Measurements from ENCODE around the gene CPTP. TPM values are rescaled to one million over a fixed set of nuclear protein-coding genes. Genes with fewer than 3 reads are reported as not detected.

The CPTP gene
- total RNA-seq, 1 donor from 2014 or later = 99.2 TPM

GRCh38 chr1:1303736-1304135, 20.9 kb upstream of the CPTP start:
- Histone ChIP-seq H3K36me3 (no peaks in the 10 kb centered on the region), H3K4me3 (peak overlapping the region; percentile 81), H3K9me3 (replicated peaks) (no peaks in the 10 kb centered on the region), H3K27me3 (ENCODE audit: low read depth) (no peaks in the 10 kb centered on the region), H3K4me1 (peaks cover 53% of the 10 kb centered on the region), H3K27ac (replicated peaks) (peak overlapping the region; percentile 99)
- DNase-seq = no peak
- intact Hi-C loops (cut with micrococcal nuclease) = no loop called here
- TF ChIP-seq CTCF (IDR thresholded peaks at IDR 0.05; ENCODE audit: borderline replicate concordance) = no peak

- Histone ChIP-seq H3K27ac (replicated peaks) (peak overlapping the region; percentile 99), H3K4me3 (peak overlapping the region; percentile 81), H3K36me3 (peaks cover under 1% of the 10 kb centered on the region), H3K9me3 (replicated peaks) (no peaks in the 10 kb centered on the region), H3K27me3 (ENCODE audit: low read depth) (no peaks in the 10 kb centered on the region), H3K4me1 (peaks cover 57% of the 10 kb centered on the region)
- peak; percentile 80 for DNase-seq
- no peak for TF ChIP-seq CTCF (IDR thresholded peaks at IDR 0.05; ENCODE audit: borderline replicate concordance)
- intact Hi-C loops (cut with micrococcal nuclease) = no loop called here
Observed at GRCh38 chr1:1304331-1305299, 20.0 kb upstream of the CPTP start.

GRCh38 chr1:1305300-1306069, 19.1 kb upstream of the CPTP start:
- peak; percentile 75 for DNase-seq
- TF ChIP-seq CTCF (IDR thresholded peaks at IDR 0.05; ENCODE audit: borderline replicate concordance) = no peak
- Histone ChIP-seq H3K27me3 (ENCODE audit: low read depth) (no peaks in the 10 kb centered on the region), H3K9me3 (replicated peaks) (no peaks in the 10 kb centered on the region), H3K4me3 (peak overlapping the region; percentile 81), H3K4me1 (peaks cover 61% of the 10 kb centered on the region), H3K36me3 (peaks cover 9% of the 10 kb centered on the region), H3K27ac (replicated peaks) (peak overlapping the region; percentile 99)
- intact Hi-C loops (cut with micrococcal nuclease) = no loop called here

GRCh38 chr1:1306070-1306660, 18.4 kb upstream of the CPTP start:
- no peak for DNase-seq
- no peak for TF ChIP-seq CTCF (IDR thresholded peaks at IDR 0.05; ENCODE audit: borderline replicate concordance)
- peak overlapping the region; percentile 99 for H3K27ac ChIP-seq (replicated peaks)
- intact Hi-C loops (cut with micrococcal nuclease) = no loop called here
- peaks cover 14% of the 10 kb centered on the region for H3K36me3 ChIP-seq
- H3K4me1 ChIP-seq = peaks cover 61% of the 10 kb centered on the region
- H3K4me3 ChIP-seq = peak overlapping the region; percentile 81
- H3K9me3 ChIP-seq (replicated peaks) = no peaks in the 10 kb centered on the region
- no peaks in the 10 kb centered on the region for H3K27me3 ChIP-seq (ENCODE audit: low read depth)

GRCh38 chr1:1306661-1307260, 17.8 kb upstream of the CPTP start:
- peak overlapping the region; percentile 99 for H3K27ac ChIP-seq (replicated peaks)
- H3K4me3 ChIP-seq = peak overlapping the region; percentile 81
- intact Hi-C loops (cut with micrococcal nuclease) = no loop called here
- H3K9me3 ChIP-seq (replicated peaks) = no peaks in the 10 kb centered on the region
- H3K4me1 ChIP-seq = peaks cover 61% of the 10 kb centered on the region
- peaks cover 20% of the 10 kb centered on the region for H3K36me3 ChIP-seq
- no peak for DNase-seq
- TF ChIP-seq CTCF (IDR thresholded peaks at IDR 0.05; ENCODE audit: borderline replicate concordance) = no peak
- H3K27me3 ChIP-seq (ENCODE audit: low read depth) = no peaks in the 10 kb centered on the region

Measured in left ventricle myocardium inferior (tissue), 1 donor.